ENCODE data around the gene ALPL. TPM values are rescaled to one million over a fixed set of nuclear protein-coding genes. Genes with fewer than 3 reads are reported as not detected.

The ALPL gene
- total and polyA plus RNA-seq, 10 donors, result 19.5 to 222 (median 58.1) TPM

DNA sequence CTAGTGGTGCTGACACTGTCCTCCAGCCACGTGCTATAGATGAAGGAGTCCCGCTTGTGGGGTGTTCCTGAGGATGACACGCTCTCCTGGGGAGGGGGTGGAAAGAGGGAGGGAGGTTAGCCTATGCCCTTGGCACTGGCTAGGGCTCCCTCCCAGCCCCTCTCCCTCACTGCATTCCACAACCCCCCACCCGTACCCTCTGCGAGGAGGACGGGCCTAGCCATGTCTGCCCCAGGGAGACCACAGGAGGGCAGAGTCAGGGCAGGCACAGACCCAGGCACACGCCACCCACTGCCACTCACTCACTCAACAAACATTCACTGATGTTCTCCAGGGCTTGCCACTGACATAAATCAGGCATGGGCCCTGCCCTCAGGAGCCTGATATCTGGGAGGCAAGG lies 89.2 kb downstream of the ALPL start:
- no peak overlapping the region for H3K27ac ChIP-seq
- no peaks in the 10 kb centered on the region for H3K9me3 ChIP-seq
- no peak for DNase-seq
- TF ChIP-seq, protein P1, sequence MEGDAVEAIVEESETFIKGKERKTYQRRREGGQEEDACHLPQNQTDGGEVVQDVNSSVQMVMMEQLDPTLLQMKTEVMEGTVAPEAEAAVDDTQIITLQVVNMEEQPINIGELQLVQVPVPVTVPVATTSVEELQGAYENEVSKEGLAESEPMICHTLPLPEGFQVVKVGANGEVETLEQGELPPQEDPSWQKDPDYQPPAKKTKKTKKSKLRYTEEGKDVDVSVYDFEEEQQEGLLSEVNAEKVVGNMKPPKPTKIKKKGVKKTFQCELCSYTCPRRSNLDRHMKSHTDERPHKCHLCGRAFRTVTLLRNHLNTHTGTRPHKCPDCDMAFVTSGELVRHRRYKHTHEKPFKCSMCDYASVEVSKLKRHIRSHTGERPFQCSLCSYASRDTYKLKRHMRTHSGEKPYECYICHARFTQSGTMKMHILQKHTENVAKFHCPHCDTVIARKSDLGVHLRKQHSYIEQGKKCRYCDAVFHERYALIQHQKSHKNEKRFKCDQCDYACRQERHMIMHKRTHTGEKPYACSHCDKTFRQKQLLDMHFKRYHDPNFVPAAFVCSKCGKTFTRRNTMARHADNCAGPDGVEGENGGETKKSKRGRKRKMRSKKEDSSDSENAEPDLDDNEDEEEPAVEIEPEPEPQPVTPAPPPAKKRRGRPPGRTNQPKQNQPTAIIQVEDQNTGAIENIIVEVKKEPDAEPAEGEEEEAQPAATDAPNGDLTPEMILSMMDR (IDR thresholded peaks at IDR 0.05 in 8 of 11, conservative IDR thresholded peaks at IDR 0.05 in 3 of 11), result no peak
- TF ChIP-seq POLR2AphosphoS5 (IDR thresholded peaks at IDR 0.05) (peak in 1 of 3 donors; percentile 11), POLR2A (IDR thresholded peaks at IDR 0.05) (no peak)
- peaks cover 0 to 11% (median 3%) of the 10 kb centered on the region in 6 donors for H3K4me1 ChIP-seq
- intact Hi-C loops (cut with DNase I; ENCODE audit: low total_unique reads), result no loop called here
- peaks cover 0 to 86% (median 8%) of the 10 kb centered on the region in 7 donors for H3K27me3 ChIP-seq (replicated peaks in 1 of 7)
- no peaks in the 10 kb centered on the region for H3K36me3 ChIP-seq
- H3K4me3 ChIP-seq, result no peak overlapping the region
- WGBS, 5 donors, result 75 to 93% (median 82%) methylated on average over 4 to 7 of the region's 7 CpGs

- no peak overlapping the region for H3K27ac ChIP-seq
- no peaks in the 10 kb centered on the region for H3K9me3 ChIP-seq
- 75 to 81% (median 75%) methylated on average over 8 of the region's 8 CpGs for WGBS, 5 donors
- H3K4me3 ChIP-seq, result no peak overlapping the region
- intact Hi-C loops (cut with DNase I; ENCODE audit: low total_unique reads), result no loop called here
- H3K4me1 ChIP-seq, result peaks cover 0 to 11% (median 3%) of the 10 kb centered on the region in 6 donors
- H3K27me3 ChIP-seq (replicated peaks in 1 of 7), result peaks cover 0 to 83% (median 8%) of the 10 kb centered on the region in 7 donors
- H3K36me3 ChIP-seq, result no peaks in the 10 kb centered on the region
- TF ChIP-seq, protein P1 (IDR thresholded peaks at IDR 0.05 in 8 of 11, conservative IDR thresholded peaks at IDR 0.05 in 3 of 11), result no peak
- TF ChIP-seq POLR2AphosphoS5 (IDR thresholded peaks at IDR 0.05) (no peak), POLR2A (IDR thresholded peaks at IDR 0.05) (no peak)
- DNase-seq, result no peak
Observed at GRCh38 chr1:21598904-21599303, 89.7 kb downstream of the ALPL start.

DNA sequence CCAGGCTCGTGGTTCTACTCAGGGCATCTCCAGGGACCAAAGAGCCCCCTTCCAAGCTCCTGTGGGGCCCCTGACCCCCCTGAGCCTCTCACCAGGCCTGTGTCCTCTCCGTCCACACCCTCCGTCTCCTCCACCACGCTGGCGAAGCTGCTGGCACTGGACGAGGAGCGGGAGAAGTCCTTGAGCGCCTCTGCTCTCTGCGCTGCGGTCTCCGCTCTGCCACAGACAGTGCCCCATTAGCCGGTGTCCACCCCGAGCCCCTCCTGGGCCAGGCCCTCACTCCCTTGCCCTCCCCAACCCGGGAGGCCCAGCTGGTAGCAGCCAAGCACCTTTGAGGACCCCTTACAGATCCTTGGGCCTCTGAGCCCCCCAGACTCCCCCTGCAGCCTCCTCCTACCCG lies 90.2 kb downstream of the ALPL start:
- intact Hi-C loops (cut with DNase I; ENCODE audit: low total_unique reads), result no loop called here
- H3K27ac ChIP-seq, result no peak overlapping the region
- no peaks in the 10 kb centered on the region for H3K9me3 ChIP-seq
- WGBS, 5 donors, result 76 to 88% (median 79%) methylated on average over 14 to 15 of the region's 15 CpGs
- DNase-seq, result no peak
- TF ChIP-seq POLR2A (IDR thresholded peaks at IDR 0.05), result no peak
- peak in 1 of 3 donors; percentile 42 for TF ChIP-seq POLR2AphosphoS5 (IDR thresholded peaks at IDR 0.05)
- H3K27me3 ChIP-seq (replicated peaks in 1 of 7), result peaks cover 0 to 78% (median 8%) of the 10 kb centered on the region in 7 donors
- H3K4me1 ChIP-seq, result peaks cover 0 to 11% (median 3%) of the 10 kb centered on the region in 6 donors
- no peak overlapping the region for H3K4me3 ChIP-seq
- H3K36me3 ChIP-seq, result no peaks in the 10 kb centered on the region

- Histone ChIP-seq H3K4me3 (no peak overlapping the region), H3K9me3 (no peaks in the 10 kb centered on the region), H3K36me3 (no peaks in the 10 kb centered on the region), H3K4me1 (no peaks in the 10 kb centered on the region), H3K27me3 (replicated peaks in 1 of 7) (peaks cover 0 to 58% (median under 1%) of the 10 kb centered on the region in 7 donors), H3K27ac (no peak overlapping the region)
- DNase-seq, result no peak
- WGBS, 5 donors, result 78 to 93% (median 91%) methylated on average over 10 to 30 of the region's 30 CpGs
- intact Hi-C loops (cut with DNase I; ENCODE audit: low total_unique reads), result no loop called here
- TF ChIP-seq, protein P1 (IDR thresholded peaks at IDR 0.05 in 8 of 11, conservative IDR thresholded peaks at IDR 0.05 in 3 of 11), result no peak
- TF ChIP-seq POLR2A (IDR thresholded peaks at IDR 0.05) (no peak), POLR2AphosphoS5 (IDR thresholded peaks at IDR 0.05) (no peak)
Observed at GRCh38 chr1:21601278-21602048, 92.2 kb downstream of the ALPL start.
